AG20443 (cell line): ENCODE results near the gene GAREM2.

Source experiments
- DNase-seq: peaks from one replicate; pipeline ENCODE4 v3.0.0; 2012; ENCODE audit warnings: low spot score, mixed read lengths

The GAREM2 gene

DNA sequence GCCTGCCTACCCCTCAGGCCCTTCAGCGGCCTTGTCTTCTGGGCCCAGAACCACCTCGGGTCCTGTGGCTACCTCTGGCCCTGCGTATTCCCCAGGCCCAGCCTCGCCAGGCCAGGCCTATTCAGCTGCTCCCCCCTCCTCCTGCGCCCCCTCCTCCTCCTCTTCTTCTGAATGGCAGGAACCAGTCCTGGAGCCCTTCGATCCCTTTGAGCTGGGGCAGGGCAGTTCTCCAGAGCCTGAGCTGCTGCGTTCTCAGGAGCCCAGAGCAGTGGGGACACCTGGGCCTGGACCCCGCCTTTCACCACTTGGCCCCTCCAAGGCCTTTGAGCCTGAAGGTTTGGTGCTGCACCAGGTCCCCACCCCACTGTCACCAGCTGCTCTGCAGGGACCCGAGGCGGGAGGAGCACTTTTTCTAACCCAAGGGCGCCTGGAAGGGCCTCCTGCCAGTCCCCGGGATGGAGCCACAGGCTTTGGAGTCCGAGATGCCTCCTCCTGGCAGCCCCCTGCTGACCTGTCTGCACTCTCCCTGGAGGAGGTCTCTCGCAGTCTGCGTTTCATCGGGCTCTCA is 14.7 kb downstream of the GAREM2 start:
- DNase-seq: no peak

DNA sequence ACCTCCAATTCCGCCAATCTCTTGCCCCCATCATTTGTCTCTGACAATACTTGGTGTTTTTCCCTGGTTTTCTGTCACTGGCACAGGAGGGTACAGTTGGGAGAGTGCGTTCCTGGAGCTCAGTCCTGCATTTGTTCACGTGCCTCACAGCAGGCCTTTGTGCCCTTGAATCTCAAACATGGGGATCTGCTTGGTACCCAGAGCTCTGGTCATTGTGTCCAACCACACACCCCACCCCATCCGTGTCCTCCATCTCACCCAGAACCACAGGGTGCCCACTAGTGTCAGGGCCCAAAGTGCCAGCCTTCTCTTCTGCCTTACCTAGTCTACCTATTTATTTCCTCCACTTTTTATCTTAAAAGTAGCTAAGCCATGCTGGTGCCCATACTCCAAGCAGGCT is 16.2 kb downstream of the GAREM2 start:
- no peak for DNase-seq

DNA sequence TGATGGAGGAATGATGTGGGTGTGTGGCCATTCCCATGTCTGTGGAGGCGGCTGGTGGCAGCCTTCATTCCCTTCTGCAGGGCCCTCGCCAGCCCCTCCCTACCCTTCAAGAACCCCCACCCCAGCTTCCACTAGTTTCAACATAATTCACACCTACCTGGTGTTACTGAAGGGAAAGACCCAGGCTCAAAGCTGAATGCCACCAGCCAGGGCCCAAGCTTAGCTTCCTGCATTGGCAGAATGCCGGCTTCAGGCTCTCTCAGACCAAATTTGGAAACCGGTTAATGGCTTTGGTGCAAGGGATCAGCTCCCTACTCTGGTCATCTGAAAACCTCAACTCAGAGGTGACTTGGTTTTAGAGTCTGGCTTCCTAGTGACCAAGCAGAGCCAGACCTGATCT is 16.9 kb downstream of the GAREM2 start:
- DNase-seq: no peak

DNA sequence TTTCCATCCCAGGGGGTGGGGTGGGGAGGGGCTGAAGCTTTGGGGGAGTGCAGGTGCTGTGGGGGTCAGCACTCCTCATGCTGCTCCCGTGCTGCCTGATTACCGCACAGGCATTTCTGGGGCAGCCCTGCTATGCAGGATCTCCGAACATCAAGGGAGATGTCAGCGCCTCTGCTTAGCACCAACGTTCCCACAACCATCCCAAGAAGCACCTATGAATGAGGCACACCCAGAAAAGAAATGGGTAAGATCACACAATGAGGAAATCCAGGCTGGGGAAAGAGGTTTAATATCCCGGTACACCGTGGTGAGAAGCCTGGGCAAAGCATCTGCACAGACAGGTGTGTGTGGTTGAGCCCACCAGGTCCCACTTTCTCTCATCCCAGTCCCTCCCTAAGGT is 17.5 kb downstream of the GAREM2 start:
- DNase-seq: no peak

DNA sequence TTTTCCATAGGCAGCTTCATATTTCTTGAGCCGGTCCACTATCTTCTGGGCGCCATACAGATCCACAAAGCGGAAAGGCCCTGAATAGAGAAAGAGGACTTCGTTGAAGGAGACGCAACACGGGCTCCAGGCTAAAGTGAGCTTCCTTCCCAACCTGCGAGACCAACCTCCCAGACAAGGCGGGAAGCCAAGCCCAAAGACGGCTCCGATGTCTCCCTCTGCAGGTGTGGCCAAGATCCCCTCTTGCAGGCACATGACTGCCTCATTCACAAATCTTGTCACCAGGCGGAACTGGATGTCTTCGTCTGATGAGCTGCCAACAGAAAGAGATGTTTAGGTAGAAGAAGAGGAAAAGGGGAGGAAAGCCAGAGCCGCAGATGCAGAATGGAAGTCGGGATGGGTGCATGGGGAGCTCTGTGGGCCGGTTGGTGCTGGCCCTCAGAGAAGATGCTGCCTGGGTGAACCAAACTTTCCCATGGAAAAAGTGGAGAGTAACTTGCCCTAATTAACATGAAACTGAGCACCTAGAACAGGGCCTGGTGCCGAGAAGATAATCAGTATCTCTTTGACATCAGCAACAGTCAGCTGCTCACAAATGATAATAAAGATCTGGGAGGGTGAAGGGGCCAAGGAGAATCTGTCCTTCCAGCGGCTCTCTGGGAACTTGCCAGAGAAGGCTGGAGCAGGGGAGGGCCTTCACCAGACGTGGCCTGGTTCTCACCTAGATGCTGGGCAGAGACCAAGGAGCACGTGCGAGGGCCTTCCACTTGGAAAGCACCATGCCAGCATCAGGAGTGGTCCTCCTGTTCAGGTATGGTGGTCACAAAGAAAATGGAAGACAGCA is 18.6 kb downstream of the GAREM2 start:
- DNase-seq: no peak

DNA sequence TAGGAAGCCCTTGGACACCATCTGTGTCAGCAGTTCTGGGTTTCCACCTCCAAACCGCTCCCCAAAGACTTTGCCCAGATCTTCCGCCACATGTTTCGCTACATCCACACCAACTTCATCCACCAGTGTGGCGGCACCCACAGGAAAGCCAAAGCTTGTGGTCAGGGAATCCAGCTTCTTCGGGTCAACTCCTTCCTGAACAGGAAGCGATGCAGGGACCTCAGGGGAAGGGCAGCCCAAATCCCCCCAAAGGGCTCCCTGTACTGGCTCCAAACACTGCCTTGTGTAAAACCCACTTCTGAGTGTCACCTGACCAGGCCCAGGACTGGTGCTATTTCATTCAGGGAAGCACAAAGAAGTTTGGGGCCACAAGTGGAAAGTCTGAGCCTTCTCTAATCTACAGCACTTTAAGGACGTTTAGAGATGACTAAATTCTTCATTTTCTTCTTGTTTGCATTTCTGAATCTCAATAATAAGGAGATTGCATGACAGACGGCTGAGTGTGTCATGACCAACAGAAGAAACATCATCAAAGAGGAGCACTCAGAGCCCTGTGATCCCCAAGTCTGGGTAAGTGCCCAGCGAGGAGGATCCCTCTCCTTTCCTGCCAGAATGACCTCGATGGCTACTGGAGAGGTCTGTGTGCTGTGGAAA is 20.8 kb downstream of the GAREM2 start:
- DNase-seq: no peak

DNA sequence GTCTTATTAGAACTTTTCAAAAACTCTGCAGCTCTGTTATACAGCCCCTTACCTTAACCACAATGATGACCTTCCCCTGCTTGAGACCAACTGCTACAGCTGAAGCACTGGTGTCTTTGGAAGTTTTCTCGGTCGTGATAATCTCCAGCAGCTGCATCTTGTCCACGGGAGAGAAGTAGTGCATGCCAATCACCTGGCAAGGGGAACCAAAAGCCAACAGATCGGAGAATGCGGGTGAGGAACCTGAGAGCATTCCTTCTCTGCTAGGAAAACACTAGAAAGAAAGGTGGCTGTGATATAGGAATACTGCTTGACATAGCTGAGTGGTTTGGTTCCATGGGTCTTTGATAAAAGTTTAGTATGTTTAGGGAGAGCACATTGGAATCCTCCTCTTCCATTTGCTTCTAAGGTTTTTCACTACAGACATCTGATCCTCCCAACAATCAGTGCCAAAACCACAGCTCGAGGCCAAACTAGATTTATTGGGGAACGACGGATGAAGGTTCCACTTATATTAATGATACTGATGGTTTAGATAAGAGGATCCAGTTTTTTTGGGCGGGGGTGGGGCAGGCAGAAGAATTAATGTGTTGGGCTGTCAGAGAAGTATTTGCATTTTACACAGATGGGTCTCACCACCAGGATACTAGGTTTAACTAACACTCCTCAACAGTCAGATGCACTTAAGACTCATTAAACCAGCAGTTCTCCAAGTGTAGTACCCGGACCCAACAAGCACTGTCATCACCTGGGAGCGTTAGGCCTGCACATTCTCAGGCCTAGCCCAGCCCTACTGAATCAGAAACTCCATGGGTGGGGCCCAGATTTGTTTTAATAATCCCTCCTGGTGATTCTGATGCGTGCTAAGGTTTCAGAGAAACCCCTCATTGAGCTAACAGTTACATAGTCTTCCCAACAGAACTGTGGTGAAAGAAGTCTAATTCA is 22.4 kb downstream of the GAREM2 start:
- no peak for DNase-seq

DNA sequence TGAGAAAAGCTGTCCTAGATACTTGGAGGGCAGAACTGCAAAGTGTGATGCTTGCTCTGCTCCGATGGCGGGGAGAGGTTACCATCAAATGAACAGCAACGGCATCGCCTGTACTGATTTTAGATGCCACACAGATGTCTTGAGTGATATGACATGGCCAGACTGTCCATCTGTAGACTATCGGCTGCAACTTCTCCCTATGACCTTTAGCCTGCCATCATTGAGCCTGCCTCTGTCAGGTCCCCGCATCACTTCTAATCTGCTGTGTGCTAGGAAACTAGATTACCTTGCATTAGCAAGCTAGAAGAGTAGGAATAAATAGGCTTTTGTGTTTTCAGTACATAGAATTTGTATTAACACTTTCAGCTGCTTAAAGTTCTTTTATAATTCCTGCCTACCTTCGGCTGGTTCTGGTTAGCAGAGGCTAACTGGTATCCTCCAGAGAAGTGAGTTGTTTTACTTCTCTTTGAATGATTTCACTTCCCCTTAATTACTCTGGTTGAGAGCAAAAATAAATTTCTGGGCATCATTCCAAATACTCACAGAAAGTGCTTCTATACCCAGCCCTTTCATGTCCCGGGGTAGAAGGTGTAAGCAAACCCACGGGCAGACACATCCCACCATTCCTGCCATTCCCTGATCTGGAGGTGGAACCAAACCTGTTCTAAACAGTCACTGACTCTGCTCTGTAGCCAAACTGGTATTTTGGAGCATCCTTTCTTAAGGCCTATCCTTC is 24.0 kb downstream of the GAREM2 start:
- no peak for DNase-seq

DNA sequence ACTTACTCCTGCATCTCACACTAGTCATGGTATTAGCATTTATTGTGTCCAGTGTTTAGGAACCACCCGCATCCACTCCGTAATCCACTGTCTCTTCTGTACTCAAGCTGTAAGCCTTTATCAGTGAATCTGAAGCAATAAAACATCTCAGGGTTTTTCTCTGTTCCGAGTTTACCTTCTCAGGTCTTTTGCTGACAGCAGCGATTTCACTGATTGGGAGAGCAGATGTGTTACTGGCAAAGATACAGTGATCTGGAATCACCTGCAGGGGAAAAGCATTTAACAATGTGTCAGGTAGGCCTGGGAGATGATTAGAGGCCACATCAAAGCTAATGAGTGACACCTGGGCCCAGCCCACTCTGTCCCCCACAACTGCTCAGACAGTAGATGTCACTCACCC is 24.6 kb downstream of the GAREM2 start:
- no peak for DNase-seq

DNA sequence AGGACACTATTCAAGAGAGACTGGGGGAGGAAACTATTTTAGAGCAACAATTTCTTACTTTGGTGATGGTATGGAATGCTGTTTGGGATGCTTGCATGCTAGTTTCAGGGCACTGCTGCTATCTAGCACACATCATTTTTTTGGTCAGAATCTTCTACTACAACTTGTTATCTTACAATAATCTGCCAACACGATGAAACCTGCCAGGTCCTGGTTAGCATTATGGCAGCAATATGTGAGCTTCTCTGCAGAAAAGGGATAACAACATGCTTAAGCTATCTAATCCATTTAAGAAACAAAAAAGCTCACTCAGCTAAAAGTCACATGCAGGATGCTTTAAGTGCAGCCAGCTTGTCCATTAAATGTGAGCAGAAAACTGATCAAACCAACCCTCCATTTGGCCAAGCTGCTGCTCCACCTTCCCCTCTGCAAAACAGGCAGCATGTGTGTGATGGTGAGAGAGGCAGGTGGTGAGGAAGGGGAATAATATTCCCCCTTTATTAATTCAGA is 30.1 kb downstream of the GAREM2 start:
- DNase-seq: no peak

DNA sequence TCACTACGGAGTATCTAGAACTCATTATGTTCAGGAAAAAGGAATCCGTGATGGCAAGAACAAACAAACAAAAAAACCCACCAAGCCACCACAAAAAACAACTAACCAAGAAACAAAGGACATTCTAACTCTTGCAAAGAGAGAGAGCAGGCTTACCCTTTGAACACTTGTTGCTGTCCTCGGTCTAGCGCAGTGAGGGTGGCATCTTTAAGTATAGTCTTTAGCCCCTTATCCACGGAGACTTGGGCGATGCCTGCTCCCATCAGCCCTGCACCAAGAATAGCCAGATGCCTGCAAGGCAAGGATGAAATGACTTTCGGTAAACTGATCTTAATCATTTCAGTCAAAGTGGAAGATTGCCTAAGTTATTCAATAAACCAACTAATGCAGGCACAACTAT is 31.0 kb downstream of the GAREM2 start:
- no peak for DNase-seq

DNA sequence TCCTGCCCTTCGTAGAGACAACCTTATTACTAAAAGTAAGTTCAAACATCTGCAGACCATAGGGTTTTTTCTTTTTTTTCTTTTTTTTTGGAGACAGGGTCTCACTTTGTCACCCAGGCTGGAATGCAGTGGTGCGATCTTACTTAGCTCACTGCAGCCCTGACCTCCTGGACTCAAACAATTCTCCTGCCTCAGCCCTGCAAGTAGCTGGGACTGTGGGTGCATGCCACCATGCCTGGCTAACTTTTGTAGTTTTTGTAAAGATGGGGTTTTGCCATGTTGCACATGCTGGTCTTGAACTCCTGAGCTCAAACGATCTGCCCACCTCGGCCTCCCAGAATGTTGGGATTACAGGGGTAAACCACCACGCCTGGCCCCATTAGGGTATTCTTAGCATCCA is 39.1 kb downstream of the GAREM2 start:
- DNase-seq: no peak

DNA sequence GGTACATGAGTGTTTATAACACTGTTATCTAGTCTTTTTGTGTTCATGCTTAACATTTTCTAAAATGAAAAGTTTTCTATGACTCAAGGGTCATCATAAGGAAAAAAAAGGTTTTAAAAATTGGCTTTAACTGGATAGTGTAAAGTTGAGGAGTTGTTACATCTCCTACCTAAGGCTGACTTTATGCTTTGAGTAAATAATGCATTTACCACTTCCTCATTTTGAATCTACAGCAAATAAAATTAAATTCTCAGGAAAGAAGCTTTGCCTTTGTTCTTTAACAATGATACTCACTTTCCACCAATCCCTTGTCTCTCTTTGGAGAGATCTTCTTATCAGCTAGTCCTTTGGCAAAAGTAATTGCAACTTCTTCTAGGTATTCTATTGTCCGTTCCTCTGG is 41.9 kb downstream of the GAREM2 start:
- DNase-seq: no peak

DNA sequence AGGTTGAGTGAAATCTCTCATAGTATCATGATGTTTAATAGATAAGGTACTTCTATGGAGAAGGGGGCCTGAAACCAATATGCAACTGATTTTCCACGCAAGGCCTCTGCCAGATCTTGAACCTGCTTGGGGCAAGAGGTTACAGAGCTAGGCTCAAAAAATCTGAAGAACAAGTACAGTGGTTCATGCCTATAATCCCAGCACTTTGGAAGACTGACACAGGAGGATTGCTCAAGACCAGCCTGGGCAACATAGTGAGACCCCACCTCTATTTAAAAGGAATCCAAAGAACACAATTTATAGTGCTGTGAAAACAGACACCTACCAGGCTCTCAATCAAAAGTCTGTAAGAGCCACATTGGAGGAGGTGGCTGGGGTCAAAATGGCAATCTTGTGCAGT is 42.9 kb downstream of the GAREM2 start:
- no peak for DNase-seq

DNA sequence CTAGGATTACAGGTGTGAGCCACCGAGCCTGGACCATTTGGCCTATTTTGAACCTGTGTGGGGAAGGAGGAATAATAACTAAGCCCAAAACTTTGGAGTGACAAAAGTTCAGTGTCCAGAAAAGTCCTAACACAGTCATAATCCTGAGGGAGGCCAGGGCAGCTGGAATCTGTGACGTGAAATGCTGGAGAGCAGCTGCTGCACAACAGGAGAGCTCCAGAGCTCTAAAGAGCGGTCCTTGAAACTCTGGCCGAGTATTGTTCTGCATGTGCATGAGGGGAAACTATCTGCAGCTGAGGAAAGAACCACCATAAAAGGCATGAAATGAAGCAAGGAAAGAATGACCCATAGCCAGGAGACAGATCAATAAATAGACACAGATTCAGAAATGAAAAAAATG is 43.7 kb downstream of the GAREM2 start:
- DNase-seq: no peak

DNA sequence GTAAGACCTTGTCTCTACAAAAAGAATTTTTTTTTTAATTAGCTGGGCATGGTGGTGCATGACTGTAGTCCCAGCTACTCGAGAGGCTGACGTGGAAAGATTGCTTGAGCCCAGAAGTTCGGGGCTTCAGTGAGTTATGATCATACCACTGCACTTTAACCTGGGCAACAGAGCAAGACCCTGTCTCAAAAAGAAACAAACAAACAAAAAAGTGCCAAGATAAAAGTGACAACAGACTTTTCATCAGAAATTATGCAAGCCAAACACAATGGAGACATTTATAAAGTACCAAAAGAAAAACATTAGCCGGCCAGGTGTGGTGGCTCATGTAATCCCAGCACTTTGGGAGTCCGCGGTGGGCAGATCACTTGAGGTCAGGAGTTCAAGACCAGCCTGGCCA is 44.8 kb downstream of the GAREM2 start:
- DNase-seq: no peak

DNA sequence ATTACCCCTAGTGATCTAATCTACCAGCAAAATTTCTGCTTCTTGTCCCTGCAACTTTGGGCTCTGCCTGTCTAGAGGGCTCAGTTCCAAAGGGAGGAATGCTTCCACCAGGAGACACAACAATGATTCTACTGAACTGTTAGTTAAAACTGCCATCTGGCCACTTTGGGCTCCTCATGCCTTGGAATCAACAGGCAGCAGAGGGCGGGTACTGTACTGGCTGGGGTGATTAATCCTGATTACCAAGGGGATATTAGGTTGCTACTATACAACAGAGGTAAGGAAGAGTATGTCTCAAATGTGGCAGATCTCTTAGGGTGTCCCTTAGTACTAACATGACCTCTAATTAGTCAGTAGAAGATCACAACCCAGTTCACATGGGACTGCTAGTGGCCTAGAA is 50.1 kb downstream of the GAREM2 start:
- no peak for DNase-seq

DNA sequence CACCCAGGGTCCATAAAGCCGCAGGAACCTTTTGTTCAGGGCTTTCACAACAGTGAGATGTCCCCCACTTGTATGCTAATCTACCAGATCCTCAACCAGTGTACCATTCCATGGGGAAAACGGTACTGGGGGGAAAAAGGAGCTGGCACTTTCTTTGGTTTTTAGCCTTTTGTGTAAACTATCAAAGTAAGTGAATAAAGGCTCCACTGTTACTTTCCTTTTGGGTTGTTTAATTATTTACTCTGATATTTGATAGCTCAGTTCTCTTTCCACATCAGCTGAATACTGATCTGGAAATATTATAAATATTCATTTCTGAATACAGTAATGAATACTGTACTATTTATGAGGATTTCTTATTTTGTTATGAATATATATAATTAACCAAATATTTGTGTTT is 51.2 kb downstream of the GAREM2 start:
- no peak for DNase-seq

DNA sequence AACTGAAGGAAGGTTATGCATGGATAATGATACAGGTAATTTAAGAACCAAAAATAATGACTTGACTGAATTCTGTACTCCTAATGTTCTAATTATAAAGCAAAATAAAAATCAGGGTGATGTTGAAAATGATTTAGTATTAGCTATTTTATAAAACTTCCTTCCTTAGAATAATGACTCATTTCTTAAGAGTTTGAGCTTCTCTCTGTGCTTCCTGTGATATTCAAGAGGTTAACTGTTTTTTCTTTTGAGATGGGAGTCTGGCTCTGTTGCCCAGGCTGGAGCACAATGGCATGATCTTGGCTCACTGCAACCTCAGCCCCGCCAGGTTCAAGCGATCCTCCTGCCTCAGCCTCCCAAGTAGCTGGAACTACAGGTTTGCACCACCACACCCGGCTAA is 56.7 kb downstream of the GAREM2 start:
- DNase-seq: no peak

DNA sequence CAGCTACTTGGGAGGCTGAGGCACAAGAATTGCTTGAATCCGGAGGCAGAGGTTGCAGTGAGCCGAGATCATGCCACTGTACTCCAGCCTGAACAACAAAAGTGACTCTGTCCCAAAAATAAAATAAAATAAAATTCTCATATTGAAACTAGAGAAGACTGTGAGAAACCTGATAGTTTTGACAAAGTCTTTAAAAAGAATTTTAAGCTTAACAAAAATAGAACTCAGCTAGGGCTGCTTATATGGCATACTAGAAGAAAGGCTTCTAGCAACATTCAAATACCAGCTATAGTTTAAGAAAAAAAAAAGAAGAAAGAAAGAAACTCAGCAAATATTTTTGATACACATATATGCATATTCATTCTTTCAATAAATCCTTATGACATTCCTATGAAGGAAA is 57.9 kb downstream of the GAREM2 start:
- DNase-seq: no peak

DNA sequence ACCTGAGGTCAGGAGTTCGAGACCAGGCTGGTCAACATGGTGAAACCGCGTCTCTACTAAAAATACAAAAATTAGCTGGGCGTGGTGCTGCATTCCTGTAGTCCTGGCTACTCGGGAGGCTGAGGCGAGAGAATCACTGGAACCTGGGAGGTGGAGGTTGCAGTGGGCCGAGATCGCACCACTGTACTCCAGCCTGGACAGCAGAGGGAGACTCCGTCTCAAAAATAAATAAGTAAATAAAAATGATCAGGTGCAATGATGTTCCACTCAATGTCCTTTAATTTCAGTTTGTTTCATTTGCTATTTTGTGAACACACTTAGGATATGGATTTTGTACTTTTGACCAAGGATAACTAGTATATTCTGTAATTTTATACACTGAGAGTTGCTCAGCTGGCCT is 62.2 kb downstream of the GAREM2 start:
- DNase-seq: no peak

DNA sequence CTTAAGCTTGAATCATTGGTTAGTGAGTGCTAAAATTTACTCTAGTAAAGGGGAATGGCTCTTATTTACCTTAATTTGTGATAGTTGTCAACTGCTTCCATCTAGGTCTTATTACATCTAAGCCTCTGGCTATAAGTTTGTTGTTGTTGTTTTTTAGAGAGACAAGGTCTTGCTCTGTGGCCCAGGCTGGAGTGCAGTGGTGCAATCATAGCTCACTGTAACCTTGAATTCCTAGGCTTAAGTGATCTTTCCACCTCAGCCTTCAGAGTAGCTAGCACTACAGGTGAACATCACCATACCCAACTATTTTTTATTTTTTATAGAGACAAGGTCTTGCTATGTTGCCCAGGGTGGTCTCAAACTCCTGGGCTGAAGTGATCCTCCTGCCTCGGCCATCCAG is 65.0 kb downstream of the GAREM2 start:
- no peak for DNase-seq
